Fibroblast of skin of left quadriceps (primary cell): ENCODE data around the gene CCR5.

Source experiments
- DNase-seq, 2 experiments: peaks; one replicate each; pipeline ENCODE4 v3.0.0-alpha.2; 2013; ENCODE audit warnings: low read depth in 2 of 2

Gene CCR5

DNA sequence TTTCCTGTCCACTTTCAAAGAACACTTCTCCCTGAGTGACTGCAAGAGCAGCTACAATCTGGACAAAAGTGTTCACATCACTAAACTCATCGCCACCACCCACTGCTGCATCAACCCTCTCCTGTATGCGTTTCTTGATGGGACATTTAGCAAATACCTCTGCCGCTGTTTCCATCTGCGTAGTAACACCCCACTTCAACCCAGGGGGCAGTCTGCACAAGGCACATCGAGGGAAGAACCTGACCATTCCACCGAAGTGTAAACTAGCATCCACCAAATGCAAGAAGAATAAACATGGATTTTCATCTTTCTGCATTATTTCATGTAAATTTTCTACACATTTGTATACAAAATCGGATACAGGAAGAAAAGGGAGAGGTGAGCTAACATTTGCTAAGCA, 38.1 kb downstream of the CCR5 start:
- no peak for DNase-seq

DNA sequence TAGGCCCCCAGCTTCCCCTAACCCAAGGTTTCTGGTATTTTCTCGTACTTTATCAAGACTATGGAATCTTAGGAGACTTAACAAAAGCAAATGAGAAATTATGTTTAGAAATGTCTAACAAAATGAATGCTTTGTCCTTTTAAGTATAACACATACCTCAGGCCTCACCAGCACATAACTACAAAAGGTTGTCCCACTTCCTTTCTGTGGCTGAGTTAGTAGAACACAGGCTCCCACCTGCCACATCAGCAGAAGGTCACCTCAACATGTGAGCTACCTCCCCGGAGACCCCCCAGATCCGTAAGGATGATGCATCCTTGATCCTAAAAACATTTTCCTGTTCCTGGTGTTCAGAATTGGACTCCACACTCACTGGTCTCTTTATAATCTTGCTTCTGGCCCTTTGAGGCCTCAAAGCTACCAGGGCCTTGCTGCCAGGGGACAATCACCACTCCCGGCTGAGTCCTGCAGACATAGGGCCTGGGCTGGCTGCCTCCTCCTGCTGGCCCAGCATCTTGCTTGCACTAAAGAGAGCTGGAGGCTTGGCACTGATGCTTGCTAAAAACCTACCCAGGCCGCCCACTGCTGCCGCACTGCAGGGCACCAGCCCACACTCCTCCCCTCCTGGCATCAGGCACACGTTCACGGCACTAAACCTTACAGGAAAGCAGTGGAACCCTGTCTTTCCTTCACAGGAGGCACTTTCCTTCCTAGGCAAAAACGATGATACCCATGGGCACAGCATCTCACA, 39.2 kb downstream of the CCR5 start:
- no peak for DNase-seq

DNA sequence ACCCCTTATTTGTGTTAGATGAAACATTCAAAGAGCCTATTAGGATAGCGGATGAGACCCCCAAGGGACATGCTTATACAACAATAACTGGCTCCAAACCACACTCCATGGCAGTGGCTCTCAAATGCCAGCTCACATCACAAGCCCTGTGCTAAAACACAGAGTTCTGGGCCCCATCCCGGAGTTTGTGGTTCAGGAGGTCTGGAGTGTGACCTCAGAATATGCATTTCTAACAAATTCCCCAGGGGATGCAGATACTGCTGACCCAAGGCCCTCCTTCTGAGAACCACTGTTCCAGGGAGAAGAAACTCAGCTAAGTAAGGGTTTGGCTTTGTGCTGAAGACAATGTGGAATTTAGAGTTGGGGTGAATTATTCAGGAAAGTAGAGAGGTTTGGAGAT, 39.9 kb downstream of the CCR5 start:
- no peak for DNase-seq

DNA sequence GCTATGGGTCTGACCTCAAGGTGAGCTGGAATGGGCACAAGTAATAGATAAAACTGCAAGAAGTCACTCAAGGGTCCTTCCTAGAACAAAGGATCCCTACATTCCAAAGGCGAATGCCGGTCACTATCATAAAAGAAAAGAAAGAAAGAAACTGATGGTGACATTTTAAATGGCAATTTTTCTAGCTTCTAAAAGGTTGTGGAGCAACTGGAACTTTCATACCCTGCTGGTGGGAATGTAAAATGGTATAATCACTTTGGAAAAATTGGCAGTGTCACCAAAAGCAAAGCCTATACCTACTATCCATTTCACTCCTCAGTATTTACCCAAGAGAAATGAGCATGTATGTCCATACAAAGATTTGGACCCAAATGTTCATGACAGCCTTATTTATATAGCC, 40.5 kb downstream of the CCR5 start:
- no peak for DNase-seq

DNA sequence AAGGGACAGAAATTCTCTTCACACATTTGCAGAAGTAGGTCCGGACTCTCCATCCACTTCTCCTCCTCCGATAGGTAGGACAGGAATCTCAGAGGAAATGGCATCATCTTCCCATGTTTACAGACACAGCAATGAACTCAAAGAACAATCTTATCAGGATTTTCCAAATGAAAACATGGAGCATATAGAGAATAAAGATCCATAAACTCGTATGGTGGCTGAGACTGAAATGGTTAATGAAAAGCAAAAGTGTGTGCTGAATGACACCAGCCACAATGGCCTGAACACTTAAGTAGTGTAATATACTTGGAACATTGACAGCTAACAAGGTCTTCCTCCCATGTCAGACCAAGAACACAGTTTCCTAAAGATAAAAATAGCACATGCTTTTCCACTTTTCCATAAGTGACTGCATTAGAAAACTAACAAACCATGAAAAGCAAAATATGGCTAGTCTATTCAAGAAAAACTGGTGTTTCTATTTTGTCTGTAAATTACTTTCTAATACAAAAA, 42.1 kb downstream of the CCR5 start:
- DNase-seq: no peak

DNA sequence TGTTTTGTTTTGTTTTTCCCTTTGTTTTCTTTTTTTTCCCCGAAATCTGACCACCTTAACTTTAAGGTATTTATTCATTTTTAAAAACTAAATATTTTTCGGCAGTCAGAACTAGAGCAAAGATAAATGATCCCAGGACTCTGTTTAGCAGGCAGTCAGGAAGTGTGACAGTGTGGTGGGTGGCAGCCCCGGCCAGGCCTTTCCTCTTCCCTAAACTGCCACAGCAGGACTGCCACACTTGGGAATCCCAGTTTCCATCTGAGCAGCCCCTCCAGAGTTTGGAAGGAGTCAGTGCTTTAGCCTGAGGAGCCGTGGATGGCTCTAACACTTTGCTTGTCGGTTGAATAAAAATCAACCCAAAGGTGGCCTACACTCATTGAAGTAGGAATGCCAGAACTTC, 43.2 kb downstream of the CCR5 start:
- no peak for DNase-seq

DNA sequence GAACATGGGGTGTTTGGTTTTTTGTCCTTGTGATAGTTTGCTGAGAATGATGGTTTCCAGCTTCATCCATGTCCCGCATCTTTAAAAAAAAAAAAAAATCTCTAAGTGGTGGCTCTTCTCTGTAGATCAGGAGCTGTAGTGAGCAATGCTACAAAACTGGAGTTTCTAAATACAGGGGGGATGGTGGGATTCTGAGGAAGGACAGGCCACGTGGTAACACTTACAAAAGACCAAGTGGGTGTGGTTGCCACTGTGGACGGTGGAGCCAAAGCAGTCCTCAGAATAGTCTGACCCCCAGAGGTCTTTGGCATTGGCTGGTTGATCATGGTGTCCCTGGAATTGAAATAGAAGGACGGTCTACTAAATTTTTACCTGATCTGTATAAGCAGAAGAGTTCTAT, 44.0 kb downstream of the CCR5 start:
- DNase-seq: no peak

DNA sequence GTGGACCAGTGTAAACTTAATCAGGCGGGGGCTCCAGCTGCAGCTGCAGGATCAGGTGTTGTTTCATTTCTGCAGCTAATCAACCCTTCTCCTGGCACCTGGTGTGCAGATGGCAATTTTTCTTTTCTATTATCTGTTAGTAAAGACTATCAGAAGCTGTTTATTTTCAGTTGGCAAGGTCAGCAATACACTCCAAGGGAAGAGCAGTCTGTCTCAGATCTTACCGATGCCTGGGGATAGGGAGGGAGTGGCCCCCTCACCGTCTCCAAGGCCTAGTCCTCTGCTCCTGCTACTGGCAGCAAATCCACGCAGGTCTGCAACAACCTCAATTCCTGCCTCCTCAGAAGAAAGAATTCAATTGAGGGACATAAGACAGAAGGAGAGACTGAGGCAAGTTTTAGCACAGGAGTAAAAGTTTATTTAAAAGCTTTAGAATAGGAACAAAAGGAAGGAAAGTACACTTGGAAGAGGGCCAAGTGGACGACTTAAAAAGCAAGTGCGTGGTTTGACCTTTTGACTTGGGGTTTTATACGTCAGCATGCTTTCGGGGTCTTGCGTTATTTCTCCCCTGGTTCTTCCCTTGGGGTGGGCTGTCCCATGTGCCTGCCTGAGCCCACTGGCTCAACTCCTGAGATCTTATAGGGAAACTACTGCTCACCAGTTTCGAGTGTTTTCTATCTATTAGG, 45.5 kb downstream of the CCR5 start:
- DNase-seq: no peak

DNA sequence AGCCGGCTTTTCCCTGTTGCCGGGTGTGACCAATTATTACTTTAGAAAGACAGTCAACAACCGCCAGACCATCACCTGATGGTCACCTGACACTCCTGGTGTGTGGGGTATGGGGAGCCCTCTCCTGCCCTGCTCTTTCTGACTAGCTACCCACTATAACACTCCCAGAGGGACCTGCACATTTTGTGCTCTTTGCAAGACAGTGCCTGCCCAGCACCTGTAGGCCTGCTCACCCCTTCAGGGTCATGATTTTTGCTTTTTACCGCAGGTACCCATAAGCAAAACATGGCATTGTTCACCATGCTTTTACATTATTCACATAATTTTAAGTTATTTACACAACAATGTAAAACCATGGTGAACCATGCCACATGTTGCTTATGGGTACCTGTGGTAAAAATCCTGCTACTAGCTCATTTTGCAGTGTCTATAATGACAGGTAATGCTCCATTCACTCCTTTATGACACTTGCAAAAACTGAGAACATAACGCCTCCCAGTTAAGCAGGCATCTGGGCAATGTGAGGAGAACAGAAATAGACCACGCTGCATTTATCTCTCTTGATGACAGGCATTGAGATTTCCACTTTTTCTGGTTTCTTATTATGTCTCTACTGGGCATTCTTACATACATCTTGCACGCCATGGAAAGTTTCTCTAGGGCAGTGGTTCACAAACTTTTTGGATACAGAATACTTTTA, 46.2 kb downstream of the CCR5 start:
- no peak for DNase-seq

DNA sequence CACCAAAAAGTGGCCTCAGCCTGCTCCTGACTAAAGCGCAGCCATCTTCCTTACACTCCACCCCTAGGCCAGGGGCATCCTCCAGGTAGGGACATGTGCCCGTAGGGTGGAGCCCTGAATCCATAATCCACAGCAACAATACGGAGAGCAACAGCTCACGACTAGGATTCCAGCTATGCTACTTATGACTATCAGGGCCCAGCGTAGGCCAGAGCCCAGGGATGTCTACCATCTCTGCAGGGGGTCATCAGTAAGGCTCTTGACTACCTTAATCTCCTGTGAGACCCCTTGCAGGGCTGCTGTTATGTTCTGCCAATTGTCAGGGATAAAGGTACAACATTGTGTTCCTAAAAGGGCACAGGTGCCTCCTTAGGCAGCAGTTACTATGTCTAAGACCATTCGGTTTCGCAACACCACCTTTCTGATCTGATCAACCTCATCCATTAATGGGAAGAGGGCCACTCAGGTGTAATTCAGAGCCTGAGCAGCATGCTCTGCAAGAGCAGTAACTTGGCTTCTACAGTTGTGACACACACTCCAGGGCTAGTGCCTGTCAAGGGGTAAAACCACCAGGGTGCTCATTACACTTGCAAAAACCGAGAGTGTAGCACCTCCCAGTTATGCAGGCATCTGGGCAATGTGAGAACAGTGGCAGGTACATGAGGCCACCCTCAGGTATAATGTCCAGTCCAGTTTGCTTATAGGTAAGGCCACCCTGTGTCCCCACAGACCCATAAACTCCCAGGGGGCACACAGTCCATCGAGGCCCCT, 47.3 kb downstream of the CCR5 start:
- no peak for DNase-seq

DNA sequence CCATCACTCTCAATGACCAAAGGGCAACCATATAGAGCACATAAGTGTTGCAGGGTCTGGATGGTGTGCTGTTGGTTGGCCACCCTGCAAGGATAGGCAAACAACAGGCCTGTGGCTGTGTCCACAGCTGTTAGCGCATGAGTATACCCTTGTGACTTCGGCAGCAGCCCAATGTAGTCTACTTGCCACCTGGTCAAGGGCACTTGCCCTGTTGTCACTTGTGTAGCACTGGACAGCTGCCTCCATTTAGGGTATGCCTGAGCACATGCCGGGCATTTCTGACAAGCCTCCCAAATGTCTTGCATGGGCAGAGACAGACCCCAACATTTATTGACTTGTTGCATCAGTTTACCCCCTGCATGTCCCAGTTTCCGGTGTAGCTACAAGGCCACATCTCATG, 49.1 kb downstream of the CCR5 start:
- DNase-seq: no peak

DNA sequence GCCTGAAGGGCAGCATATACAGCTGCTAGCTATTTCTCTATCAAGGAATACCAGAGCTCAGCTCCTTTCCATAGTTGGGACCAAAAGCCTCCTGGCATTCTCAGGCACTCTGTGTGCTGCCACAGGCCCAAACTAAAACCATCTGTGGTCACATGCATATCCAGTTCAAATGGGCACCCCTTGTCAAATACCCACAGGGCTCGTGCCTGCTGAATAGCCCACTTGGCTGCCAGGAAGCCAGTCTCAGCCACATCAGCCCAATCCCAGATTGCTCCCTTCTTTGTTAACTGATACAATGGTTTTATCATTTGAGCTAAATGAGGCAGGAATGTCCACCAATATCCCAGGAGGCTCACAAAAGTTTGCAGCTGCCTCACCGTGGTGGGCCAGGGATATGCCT, 50.2 kb downstream of the CCR5 start:
- DNase-seq: no peak

DNA sequence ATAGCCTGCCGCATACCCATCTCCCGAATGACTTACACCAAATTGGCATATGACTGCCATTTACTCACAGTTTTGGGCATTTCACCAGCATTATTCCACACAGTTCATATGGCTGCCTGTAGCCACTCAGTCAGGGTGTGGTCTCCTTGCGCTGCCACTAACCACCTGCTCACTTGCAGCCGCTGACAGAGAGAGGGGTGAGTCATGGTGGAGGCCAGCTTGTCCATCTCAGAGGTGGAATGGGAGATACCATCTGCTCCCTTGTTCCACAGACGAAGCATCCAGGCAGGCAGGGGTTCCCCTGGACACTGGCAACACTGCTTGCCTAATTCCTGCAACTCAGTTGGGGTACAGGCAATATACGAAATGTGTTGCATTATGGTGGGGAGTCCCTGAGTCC, 51.9 kb downstream of the CCR5 start:
- no peak for DNase-seq

DNA sequence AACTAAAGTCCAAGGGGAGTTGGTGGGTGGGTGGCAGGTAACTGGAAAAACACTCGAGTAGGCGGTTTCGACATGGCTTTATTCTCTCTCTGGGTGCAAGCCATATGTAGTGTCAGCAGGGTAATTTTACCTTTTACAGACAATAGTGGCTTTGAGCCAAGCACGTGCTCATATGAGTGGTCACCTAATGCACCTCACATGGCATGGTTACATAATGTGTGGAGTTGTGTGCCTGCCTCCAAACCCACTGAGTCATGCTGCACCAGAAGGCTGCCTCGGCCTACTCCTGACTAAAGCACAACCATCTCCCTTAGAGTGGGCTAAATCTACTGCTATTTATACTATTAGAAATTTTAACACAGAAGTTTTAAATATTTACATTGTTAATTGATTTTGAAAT, 52.8 kb downstream of the CCR5 start:
- no peak for DNase-seq
